ENCODE results near the gene GDI2.
"Not testable (repeated sequence)": the region's sequence is repeated elsewhere in the genome, so short reads cannot be mapped to it uniquely, and the experiment has no call there.

The GDI2 gene

DNA sequence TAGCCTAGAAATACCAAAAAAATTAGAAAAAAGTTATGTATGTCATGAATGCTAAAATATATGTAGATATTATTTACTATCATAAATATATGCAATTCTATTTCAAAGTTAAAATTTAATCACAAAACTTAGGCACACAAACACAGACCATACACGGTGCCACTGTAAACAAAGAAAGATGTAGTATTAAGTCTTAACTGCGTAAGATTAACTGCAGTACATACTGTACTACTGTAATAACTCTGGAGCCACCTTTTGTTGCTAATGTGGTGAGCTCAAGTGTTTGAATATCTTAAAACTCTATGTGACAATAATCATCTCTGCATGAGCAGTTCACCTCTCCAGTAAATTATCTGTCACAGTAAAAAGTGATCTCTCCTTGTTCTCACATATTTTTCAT is 23.6 kb downstream of the GDI2 start:
- in situ Hi-C loops (cut with MboI; ENCODE audit: low sequenced_read_pairs) = no loop called here
- H3K27me3 ChIP-seq (ENCODE audit: low read depth) = no peaks in the 10 kb centered on the region
- H3K4me3 ChIP-seq = no peak overlapping the region
- no peak for DNase-seq (ENCODE audit: low spot score in 2 of 2)
- H3K4me1 ChIP-seq = no peaks in the 10 kb centered on the region
- H3K9me3 ChIP-seq = no peaks in the 10 kb centered on the region
- peaks cover 85% of the 10 kb centered on the region for H3K36me3 ChIP-seq (replicated peaks)

DNA sequence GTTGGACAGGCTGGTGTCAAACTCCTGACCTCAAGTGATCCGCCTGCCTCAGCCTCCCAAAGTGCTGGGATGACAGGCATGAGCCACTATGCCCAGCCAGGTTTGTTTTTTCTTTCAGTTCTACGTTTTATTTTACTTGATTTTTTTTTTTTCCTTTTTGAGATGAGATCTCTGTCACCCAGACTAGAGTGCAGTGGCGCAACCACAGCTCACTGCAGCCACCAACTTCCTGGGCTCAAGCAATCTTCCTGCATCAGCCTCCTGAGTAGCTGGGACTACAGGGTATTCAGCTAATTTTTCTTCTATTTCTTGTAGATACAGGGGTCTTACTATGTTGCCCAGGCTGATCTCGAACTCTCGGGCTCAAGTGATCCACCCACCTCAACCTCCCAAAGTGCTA is 24.3 kb downstream of the GDI2 start:
- peaks cover 87% of the 10 kb centered on the region for H3K36me3 ChIP-seq (replicated peaks)
- H3K9me3 ChIP-seq = no peaks in the 10 kb centered on the region
- DNase-seq (ENCODE audit: low spot score in 2 of 2) = no peak
- in situ Hi-C loops (cut with MboI; ENCODE audit: low sequenced_read_pairs) = no loop called here
- H3K27me3 ChIP-seq (ENCODE audit: low read depth) = no peaks in the 10 kb centered on the region
- no peaks in the 10 kb centered on the region for H3K4me1 ChIP-seq
- H3K4me3 ChIP-seq = no peak overlapping the region

DNA sequence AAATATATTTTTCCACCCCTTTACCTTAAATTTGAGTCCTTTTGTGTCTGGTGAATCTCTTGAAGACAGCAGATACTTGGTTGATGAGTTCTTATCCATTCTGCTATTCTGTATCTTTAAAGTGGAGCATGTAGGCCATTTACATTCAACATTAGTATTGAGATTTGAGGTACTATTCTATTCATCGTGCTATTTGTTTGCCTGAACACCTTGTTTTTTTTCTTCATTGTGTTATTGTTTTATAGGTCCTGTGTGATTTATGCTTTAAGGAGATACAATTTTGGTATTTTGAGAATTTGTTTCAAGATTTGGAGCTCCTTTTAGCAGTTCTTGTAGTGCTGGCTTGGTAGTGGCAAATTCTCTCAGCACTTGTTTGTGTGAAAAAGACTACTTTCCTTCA is 29.9 kb downstream of the GDI2 start:
- no peaks in the 10 kb centered on the region; the same call in 1 of the 2 replicates for H3K27me3 ChIP-seq (ENCODE audit: low read depth)
- H3K9me3 ChIP-seq = no peaks in the 10 kb centered on the region
- H3K4me3 ChIP-seq = no peak overlapping the region
- no peak for DNase-seq (ENCODE audit: low spot score in 2 of 2)
- no peaks in the 10 kb centered on the region for H3K4me1 ChIP-seq
- H3K36me3 ChIP-seq (replicated peaks) = peaks cover 72% of the 10 kb centered on the region
- in situ Hi-C loops (cut with MboI; ENCODE audit: low sequenced_read_pairs) = no loop called here

DNA sequence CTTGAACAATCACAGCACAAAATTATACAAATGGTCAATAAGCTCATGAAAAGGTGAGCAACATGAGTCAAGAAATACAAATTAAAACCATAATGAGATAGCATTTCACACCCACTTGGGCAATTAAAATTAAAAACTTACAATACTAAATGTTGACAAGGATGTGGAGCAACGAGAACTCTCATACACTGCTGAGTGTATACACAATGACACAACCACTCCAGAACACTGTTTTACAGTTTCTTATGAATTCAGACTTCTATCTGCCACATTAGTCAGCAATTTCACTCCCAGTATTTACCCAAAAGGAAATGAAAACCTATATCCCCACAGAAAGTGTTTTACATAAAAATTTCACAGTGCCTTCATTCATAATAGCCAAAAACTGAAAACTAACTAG is 31.1 kb downstream of the GDI2 start:
- H3K4me3 ChIP-seq = no peak overlapping the region
- DNase-seq (ENCODE audit: low spot score in 2 of 2) = no peak
- H3K4me1 ChIP-seq = no peaks in the 10 kb centered on the region
- in situ Hi-C loops (cut with MboI; ENCODE audit: low sequenced_read_pairs) = no loop called here
- H3K9me3 ChIP-seq = no peaks in the 10 kb centered on the region
- peaks cover 70% of the 10 kb centered on the region for H3K36me3 ChIP-seq (replicated peaks)
- H3K27me3 ChIP-seq (ENCODE audit: low read depth) = no peaks in the 10 kb centered on the region; the same call in 1 of the 2 replicates

DNA sequence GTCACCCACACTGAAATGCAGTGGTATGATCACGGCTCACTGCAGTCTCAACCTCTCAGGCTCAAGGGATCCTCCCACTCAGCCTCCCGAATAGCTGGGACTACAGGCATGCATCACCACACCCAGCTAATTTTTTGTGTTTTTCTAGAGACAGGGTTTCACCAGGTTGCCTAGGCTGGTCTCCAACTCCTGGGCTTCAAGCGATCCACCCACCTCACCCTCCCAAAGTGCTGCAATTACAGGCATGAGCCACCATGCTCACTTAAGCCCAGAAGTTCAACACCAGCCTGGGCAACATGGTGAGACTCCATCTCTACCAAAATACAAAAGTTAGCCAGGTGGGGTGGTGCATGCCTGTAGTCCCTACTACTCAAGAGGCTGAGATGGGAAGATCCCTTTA is 33.5 kb downstream of the GDI2 start:
- Histone ChIP-seq H3K9me3 (no peaks in the 10 kb centered on the region), H3K36me3 (replicated peaks) (peaks cover 64% of the 10 kb centered on the region), H3K27me3 (ENCODE audit: low read depth) (no peaks in the 10 kb centered on the region; the same call in 1 of the 2 replicates), H3K4me1 (no peaks in the 10 kb centered on the region), H3K4me3 (no peak overlapping the region)
- in situ Hi-C loops (cut with MboI; ENCODE audit: low sequenced_read_pairs) = no loop called here
- DNase-seq (ENCODE audit: low spot score in 2 of 2) = no peak

DNA sequence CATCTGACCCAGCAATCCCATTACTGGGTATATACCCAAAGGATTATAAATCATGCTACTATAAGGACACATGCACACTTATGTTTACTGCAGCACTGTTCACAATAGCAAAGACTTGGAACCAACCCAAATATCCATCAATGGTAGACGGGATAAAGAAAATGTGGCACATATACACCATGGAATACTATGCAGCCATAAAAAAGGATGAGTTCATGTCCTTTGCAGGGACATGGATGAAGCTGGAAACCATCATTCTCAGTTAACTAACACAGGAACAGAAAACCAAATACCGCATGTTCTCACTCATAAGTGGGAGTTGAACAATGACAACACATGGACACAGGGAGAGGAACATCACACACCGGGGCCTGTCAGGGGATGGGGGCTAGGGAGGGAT is 35.5 kb downstream of the GDI2 start:
- H3K9me3 ChIP-seq; H3K27me3 ChIP-seq (ENCODE audit: low read depth); H3K4me3 ChIP-seq; in situ Hi-C loops (cut with MboI; ENCODE audit: low sequenced_read_pairs); DNase-seq (ENCODE audit: low spot score in 2 of 2); H3K4me1 ChIP-seq: not testable (repeated sequence)
- H3K36me3 ChIP-seq (replicated peaks) = peaks cover 64% of the 10 kb centered on the region

DNA sequence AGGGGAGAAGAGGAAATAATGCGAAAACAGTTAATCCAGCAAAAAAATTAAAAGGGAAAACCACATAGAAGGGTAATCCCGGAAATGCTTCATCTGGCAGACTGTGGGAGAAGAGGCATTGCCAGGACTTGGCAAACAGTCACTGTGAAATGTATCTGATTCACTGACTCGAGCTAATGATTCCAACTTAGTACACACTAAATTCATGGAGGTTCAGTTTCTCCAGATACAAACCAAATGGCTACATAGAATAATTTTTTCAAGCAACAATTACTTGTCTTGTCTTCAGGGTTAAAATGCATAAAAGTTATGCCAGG is 36.4 kb downstream of the GDI2 start:
- Histone ChIP-seq H3K36me3 (replicated peaks) (peaks cover 61% of the 10 kb centered on the region), H3K4me3 (no peak overlapping the region), H3K9me3 (no peaks in the 10 kb centered on the region), H3K4me1 (no peaks in the 10 kb centered on the region), H3K27me3 (ENCODE audit: low read depth) (no peaks in the 10 kb centered on the region)
- no peak for DNase-seq (ENCODE audit: low spot score in 2 of 2)
- in situ Hi-C loops (cut with MboI; ENCODE audit: low sequenced_read_pairs) = no loop called here

DNA sequence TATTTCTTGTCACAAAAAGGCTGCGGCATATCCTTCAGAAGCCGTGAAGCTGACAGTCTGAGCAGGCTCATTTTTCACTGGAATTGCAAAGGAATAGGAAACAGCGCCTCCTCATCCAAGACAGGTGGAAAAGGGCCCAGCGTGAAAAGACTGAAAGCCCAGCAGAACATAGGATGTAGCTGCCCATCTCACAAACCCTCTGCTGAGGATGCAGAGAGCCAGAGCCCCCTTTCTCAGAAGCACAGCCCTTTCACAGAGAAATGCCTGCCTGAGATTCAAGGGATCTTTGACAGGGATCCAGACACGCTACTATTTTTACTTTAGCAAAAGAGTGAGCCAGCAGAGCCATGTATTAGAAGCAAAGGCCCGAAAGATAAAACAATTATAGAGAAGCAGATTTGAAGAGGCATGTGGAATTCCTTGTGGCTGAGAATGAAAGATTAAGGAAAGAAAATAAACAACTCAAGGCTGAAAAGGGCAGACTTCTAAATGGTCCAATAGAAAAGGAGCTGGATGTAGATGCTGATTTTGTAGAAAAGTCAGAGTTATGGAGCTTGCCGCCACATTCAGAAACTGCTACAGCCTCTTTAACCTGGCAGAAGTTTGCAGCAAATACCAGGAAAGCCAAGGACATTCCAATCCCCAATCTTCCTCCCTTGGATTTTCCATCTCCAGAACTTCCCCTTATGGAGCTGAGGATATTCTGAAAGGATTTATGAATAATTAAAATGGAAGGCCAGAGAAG is 36.9 kb downstream of the GDI2 start:
- H3K27me3 ChIP-seq (ENCODE audit: low read depth) = no peaks in the 10 kb centered on the region
- peaks cover 66% of the 10 kb centered on the region for H3K36me3 ChIP-seq (replicated peaks)
- no peaks in the 10 kb centered on the region for H3K9me3 ChIP-seq
- no peaks in the 10 kb centered on the region for H3K4me1 ChIP-seq
- H3K4me3 ChIP-seq = no peak overlapping the region
- peak in 1 of 2 experiments; percentile 20 for DNase-seq (ENCODE audit: low spot score in 2 of 2)
- in situ Hi-C loops (cut with MboI; ENCODE audit: low sequenced_read_pairs) = no loop called here

DNA sequence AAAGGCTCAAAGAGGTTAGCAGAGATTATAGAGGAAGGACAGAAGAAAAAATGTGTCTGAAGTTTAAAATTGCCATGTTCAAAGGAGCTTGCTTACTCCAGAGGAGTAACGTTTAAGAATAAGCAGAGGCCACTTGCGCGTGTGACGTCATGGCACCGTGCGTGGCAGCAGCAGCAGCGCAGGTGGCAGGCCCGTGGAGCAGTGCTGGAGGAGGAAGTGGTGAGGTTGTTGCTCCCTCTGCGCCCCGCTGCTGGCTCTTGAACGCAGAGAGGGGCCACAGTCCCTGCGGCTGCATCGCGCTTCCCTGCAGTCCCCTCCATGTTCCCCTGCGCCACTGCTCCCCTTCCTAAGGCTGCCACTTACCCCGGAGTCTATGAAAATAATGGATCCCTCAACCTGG is 37.5 kb downstream of the GDI2 start:
- Histone ChIP-seq H3K4me3 (no peak overlapping the region), H3K9me3 (no peaks in the 10 kb centered on the region), H3K36me3 (replicated peaks) (peaks cover 67% of the 10 kb centered on the region), H3K4me1 (no peaks in the 10 kb centered on the region), H3K27me3 (ENCODE audit: low read depth) (no peaks in the 10 kb centered on the region)
- DNase-seq (ENCODE audit: low spot score in 2 of 2) = no peak
- in situ Hi-C loops (cut with MboI; ENCODE audit: low sequenced_read_pairs) = no loop called here

DNA sequence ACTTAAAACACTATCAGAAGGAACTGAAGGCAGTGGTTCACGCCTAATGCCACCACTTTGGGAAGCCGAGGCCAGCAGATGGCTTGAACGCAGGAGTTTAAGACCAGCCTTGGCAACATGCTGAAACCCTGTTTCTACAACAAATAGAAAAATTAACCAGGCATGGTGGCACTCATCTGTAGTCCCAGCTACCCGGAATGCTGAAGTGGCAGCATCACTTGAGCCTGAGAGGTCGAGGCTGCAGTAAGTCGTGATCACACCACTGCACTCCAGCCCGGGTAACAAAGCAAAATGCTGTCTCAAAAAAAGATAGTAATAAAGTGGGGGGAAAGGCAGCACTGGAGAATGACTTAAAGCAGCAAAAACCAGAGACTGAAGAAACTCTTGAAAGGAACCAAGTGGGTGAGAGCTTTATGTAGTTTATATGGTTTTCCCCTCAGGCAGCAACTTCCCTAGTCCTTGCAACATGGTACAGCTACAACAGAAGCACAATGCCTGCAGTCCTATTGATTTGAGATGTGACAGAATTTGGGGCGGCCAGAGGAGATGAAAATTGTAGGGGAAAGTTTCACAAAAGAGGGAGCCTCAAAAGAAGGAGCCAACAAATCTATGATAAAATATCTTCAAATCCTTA is 38.1 kb downstream of the GDI2 start:
- in situ Hi-C loops (cut with MboI; ENCODE audit: low sequenced_read_pairs) = no loop called here
- Histone ChIP-seq H3K4me3 (no peak overlapping the region), H3K4me1 (no peaks in the 10 kb centered on the region), H3K36me3 (replicated peaks) (peaks cover 65% of the 10 kb centered on the region), H3K27me3 (ENCODE audit: low read depth) (no peaks in the 10 kb centered on the region), H3K9me3 (no peaks in the 10 kb centered on the region)
- DNase-seq (ENCODE audit: low spot score in 2 of 2) = no peak

DNA sequence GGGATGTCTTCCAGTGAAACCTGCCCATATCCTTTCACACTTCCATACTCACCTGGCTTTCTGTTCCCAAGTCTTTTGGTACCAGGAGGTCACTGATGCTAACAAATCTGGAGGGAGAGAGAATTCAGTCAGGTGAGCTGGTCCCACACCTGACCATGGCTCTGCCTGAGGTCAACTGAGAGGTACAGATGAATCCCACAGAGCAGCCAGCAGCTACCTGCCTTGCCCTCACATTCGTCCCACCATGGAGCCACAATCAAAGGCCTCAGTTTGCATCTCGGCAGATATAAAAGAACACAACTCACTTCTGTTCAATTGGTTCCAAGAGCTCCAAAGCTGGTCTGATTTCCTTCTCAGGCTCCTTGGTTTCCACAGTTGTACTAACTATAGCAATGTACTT is 47.0 kb downstream of the GDI2 start:
- Histone ChIP-seq H3K27me3 (ENCODE audit: low read depth) (no peaks in the 10 kb centered on the region), H3K4me3 (no peak overlapping the region), H3K9me3 (no peaks in the 10 kb centered on the region), H3K4me1 (no peaks in the 10 kb centered on the region), H3K36me3 (replicated peaks) (peaks cover 80% of the 10 kb centered on the region)
- DNase-seq (ENCODE audit: low spot score in 2 of 2) = no peak
- in situ Hi-C loops (cut with MboI; ENCODE audit: low sequenced_read_pairs) = no loop called here

DNA sequence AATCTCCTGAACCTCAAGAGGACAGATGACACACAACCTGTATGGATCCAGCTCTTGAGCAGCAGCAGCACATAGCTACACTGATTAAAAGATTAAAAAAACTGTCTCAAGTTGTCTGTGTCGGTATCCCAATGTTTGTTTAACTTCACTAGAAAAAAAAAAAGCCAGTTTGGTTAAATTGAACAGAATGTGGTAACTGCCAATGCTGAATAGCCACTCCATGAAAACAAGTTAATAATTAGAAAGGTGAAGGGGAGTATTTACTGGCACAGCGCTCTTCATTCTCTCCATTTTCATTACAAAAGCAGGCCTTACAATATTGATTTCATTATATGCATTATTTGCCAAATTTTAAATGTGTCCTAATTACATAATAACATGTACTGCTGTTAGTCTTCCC is 47.6 kb downstream of the GDI2 start:
- no peaks in the 10 kb centered on the region for H3K4me1 ChIP-seq
- peaks cover 81% of the 10 kb centered on the region for H3K36me3 ChIP-seq (replicated peaks)
- H3K4me3 ChIP-seq = no peak overlapping the region
- in situ Hi-C loops (cut with MboI; ENCODE audit: low sequenced_read_pairs) = no loop called here
- DNase-seq (ENCODE audit: low spot score in 2 of 2) = no peak
- no peaks in the 10 kb centered on the region for H3K9me3 ChIP-seq
- H3K27me3 ChIP-seq (ENCODE audit: low read depth) = no peaks in the 10 kb centered on the region

DNA sequence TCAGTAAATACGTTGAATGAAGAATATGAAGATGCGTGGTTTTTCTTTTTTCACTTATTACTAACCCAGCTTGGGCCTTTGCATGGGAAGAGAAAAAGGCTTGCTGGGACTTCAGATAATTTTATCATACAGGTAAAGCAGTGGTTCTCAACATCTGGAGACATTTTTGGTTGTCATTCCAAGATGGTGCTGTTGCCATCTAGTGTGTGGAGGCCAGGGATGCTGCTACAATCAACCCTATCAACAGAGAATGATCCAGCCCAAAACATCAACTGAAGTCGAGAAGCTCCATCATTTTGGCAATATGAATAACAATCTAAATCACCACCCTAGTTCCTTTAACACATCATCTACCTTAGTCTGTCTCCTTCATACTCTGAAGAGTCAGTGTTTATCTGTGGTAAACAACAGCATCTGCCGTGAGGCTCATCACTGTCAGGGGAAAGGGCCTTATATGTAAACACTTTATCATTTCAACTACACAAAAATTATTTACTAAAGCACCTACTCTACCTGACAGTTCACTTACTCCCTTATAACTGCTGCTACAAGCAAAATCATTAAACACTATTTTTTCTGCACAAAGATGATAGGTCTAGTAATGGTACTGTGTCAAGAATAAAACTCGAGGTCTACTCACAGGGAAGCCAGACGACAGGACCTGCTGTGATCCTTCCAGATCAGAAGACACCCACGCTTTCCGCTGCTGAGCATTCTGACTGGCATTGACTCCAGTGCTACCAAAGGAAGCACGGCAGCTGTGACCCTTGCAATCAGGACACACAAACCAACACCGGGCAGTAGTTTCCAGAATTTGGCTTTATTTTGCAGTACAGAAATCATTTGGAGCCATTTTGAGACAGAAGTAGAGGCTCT is 48.6 kb downstream of the GDI2 start:
- DNase-seq (ENCODE audit: low spot score in 2 of 2) = no peak
- H3K4me1 ChIP-seq = no peaks in the 10 kb centered on the region
- no peak overlapping the region for H3K4me3 ChIP-seq
- H3K9me3 ChIP-seq = no peaks in the 10 kb centered on the region
- in situ Hi-C loops (cut with MboI; ENCODE audit: low sequenced_read_pairs) = no loop called here
- H3K27me3 ChIP-seq (ENCODE audit: low read depth) = no peaks in the 10 kb centered on the region
- H3K36me3 ChIP-seq (replicated peaks) = peaks cover 82% of the 10 kb centered on the region

DNA sequence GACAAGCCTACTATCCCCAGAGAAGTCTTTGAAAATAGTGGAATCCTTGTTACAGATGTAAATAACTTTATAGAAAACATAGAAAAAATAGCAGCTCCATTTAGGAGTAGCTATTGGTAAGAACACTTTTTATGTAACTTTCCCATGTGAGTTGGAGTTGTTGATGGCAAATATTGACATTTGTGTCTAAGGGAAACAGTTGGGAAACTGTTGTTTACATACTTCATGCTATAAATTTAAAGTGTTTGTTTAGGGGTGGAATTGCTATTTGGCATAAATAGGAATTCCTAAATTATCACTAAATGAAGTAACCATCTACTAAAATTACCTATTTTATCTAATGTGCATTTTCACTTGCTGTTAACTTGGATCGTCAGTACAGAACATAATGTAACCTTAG is 50.7 kb downstream of the GDI2 start:
- in situ Hi-C loops (cut with MboI; ENCODE audit: low sequenced_read_pairs) = no loop called here
- no peaks in the 10 kb centered on the region for H3K9me3 ChIP-seq
- no peak for DNase-seq (ENCODE audit: low spot score in 2 of 2)
- no peaks in the 10 kb centered on the region for H3K27me3 ChIP-seq (ENCODE audit: low read depth)
- H3K4me1 ChIP-seq = no peaks in the 10 kb centered on the region
- H3K36me3 ChIP-seq (replicated peaks) = peaks cover 88% of the 10 kb centered on the region
- H3K4me3 ChIP-seq = no peak overlapping the region
